ENCODE data around the gene VSIG4.

VSIG4 gene

DNA sequence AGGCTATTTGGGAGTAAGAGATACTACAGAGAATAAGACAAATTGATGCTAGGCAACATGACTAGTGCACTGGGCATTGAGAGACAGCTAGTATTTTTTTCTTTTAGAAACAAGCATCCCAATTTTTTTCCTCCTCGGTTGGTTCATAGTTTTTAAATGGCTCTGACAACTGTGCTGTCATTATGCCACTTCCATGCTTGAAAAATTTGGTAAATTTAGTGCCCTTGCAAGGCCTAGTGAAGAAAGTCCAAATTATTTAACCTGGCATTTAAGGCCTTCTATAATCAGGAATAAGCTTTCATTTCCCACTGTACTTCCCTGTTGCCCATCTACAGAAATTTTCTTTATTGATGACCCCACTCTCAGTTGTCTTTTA is 15.8 kb downstream of the VSIG4 start:
- no peak for DNase-seq (ENCODE audit: low spot score)

DNA sequence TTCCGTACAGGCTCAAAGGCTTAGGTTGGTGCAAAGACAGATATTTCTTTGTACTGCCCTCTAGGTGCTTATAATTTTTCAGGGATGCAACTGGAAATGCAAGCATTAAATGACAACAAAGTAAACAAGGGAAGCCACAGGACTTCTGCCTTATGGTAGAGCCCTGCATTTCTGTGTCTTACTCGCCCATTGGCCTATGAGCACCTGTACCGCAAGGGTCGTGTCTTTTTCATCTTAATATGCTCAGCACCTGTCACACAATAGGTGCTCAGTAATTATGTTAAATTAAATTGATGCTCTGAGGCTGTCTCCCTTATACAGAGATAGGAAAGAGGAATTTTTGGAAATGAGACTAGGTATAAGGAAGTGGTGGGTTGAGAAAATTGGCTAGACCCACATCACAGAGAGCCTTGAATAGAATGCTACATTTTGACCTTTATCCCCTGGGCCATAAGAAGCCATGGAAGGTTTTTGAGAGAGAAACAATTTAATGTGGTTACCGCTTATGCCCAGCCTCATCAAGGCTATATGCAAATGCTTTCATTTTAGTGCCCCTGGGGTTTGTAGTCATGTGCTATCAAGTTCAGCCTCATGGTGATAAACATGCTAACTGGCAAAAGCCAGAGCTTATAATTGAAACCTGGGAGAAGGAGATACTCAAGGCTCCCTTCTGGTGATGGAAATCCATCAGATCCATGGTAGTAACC is 16.3 kb downstream of the VSIG4 start:
- no peak for DNase-seq (ENCODE audit: low spot score)

DNA sequence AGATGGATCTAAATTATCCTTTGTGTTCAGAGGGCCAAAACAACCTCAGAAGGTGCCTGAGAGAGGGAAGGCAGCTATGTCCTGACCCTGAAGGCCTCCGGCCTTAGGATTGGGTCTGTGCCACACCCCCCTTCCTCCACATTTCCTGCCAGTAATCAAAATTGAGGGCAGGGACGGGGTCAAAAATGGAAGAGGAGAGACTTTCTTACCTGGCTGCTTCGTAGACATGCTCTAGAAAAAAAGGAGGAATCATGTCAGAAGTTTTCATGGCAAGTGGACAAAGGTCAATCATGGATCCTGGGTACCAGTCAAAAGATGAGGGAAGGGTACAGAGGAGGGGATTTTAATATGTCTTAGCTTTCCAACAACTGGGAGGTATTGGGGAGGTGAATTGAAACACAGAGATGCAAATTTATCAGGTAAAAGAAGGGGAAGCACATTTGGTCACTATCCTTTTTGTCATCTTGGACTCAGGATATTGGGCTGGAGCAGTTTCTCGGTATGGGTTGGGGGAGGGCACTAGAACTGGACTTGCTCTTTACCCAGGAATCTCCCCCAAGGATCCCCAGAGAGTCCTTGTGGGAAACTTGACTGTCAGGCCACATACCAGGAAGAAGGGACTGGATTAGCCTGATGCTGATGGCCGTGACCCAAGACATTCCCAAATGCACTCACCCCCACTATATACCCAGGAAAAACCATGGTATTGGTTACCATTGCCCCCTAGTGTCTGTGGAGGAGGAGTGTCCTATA is 17.1 kb downstream of the VSIG4 start:
- no peak for DNase-seq (ENCODE audit: low spot score)

DNA sequence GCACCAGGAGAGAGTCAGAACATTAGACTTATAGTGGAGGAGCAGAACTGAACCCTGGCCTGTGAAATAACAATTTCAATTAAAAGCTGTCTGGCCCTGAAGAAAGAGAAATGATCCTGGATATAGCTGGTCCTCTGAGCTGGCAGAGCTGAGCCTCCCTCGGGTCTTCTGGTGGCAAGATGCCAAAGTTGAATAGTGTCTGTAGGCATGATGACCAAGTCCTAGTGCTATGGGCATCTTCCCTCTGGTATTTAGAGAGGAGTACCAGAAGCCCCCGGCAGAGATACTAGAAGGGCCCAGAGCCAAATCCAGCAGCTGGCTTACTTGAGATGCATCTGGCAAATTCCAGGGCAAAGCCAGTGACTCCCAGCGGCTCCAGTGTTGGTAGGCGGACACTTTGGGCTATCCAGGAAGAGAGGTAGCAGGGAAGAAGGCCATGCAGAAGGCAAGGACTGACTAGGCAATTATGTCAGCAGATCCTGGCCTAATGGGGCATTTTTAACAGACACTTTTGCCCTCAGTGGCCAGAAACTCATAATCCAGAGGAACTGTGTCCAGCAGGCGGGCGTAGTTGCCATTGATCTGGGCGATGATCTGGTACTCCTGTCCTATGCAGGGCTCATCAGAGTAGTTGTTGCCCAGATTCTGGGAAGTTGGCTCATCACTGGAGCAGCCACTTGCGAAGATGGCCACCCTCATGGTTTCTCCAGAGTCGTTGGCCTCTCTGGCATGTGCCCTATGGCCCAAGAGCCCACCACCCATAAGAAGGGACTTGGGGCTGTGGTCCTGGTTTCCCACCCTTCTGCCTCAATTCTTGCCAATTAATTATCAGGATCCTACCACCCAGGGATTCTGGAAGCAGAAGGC is 17.9 kb downstream of the VSIG4 start:
- no peak for DNase-seq (ENCODE audit: low spot score)

DNA sequence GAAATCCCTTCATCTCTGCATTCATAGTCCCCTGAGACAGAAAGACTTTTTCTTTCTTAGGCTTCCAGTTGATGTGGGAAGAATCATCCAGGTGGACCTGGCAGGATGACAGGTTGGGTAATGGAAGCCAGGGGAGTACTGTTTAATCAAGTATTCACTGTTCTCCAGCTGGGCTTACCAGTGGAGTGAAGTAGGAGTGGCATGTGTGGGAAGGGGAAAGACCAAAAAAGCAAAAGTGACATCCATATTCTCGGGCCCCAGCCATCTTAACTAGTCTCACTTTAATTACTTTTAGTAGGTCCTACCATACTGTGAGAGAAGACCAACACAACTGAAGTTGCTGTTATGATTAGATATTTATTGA is 18.5 kb downstream of the VSIG4 start:
- DNase-seq (ENCODE audit: low spot score), result no peak

DNA sequence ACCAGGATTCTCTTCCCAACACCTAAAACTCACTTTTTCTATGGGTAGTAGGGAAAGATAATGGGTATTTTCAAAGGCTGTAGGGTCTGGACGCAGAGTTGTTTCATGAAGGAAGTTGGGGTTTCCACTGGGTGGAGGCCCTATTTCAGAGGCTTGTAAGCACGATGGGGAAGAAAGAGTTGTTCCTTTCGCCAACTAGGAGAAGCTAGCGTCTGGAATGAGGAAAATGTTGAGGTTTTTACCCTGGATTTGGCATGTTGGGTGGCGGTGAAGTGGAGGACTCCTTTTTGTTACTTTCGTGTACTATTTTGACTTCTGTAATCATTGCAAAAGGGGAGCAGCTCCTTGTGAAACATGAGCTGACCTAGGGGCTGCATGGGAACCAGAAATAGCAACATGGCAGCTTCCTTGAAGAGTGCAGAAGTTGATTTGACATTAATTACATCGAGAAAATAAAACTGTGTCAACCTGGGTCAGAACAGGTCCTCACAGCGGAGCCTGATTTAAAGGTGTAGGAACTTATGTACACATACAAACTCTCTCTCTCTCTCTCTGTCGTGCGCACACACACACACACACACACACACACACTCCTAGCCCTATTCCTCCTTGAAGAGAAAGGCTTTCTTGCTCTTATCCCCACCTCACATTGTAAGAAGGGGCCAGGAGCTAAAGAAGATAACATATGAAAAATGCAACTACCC is 19.1 kb downstream of the VSIG4 start:
- no peak for DNase-seq (ENCODE audit: low spot score)

DNA sequence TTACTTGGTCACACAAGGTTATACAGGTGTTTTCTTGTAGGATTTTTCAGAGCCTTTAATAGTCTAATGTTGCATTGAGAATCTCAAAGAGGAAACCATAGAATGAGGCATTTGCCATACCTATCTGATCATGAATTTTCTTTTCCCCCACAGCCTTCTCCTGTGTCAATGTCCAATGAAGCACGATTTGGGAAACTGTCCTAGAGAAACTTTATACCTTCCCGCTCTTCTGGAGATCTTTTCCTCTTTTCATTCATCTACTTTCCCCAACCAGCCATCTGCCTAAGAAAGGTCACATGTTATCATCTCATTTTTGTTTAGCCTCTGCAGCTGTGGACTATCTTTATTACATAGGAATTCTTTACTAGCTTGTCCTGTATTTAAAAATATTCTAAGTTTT is 19.9 kb downstream of the VSIG4 start:
- DNase-seq (ENCODE audit: low spot score), result no peak

DNA sequence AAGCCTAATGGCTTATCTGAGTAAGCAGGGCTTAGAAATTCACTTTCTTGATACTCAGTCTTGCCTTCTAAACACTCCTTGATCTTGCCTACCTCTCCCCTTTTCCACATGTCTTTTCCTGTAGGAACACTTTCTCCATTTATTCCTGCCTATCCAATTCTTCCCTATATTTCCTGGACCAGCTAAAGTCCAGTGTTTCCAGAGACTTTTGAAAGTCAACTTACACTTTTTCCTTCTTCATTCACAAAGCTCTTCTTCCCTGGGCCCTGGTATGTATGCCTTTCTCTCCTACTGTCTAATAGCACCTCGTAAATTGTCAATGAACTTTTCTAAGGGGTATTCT is 20.6 kb downstream of the VSIG4 start:
- no peak for DNase-seq (ENCODE audit: low spot score)

DNA sequence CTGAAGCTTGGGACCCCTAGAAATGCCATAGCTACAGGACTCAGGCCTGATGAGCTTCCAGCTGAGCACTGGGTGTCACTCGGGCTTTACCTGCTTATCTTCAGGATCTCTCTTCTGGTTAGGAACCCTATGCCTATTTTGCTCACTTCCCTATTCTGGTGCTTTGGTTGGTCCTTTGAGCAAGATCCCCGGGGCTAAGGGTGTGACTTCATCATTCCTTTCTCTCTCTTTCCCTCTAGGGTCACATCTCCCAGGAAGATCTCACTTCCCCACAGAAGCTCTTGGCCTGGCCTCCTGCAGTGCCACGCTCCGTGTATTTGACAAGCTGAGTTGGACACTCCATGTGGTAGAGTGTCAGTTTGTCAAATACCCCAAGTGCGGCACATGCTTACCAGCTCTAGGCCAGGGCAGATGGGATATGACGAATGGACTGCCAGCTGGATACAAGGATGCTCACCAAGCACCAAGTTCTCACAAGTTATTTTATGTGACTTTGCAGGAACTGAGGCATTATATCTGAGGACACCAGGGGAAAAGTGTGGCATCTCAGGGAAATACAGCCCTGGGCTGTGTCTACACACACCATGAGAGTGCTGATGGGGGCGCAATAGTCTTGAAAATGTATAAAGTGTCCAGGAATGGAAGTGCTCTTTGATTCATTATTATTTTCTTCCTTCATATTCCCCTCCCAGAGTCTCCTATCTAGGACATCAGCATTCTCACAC is 21.1 kb downstream of the VSIG4 start:
- DNase-seq (ENCODE audit: low spot score), result no peak

DNA sequence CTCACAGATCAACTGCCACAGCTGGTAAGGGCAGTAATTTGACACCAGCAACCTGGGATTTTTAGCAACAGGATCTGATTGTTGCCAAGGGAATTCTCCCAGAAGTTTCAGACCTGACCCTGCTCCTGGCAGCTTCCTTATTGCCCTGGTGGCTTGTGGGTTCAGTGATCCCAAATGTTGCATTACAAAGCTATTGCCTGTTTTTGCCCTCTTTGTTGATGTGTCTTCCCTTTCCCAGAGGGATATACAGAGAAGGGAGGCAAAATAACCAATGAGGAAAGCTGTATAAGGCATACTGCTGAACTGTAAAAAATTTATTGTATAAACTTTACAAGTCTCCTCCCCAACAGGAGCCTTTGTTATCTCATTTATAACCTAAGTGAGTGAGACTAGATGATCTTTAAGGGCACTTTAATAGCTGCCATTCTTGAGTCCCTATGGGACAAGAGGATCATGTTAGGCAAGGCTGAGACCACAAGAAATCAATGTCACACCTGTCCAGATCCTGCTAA is 22.2 kb downstream of the VSIG4 start:
- DNase-seq (ENCODE audit: low spot score), result no peak

DNA sequence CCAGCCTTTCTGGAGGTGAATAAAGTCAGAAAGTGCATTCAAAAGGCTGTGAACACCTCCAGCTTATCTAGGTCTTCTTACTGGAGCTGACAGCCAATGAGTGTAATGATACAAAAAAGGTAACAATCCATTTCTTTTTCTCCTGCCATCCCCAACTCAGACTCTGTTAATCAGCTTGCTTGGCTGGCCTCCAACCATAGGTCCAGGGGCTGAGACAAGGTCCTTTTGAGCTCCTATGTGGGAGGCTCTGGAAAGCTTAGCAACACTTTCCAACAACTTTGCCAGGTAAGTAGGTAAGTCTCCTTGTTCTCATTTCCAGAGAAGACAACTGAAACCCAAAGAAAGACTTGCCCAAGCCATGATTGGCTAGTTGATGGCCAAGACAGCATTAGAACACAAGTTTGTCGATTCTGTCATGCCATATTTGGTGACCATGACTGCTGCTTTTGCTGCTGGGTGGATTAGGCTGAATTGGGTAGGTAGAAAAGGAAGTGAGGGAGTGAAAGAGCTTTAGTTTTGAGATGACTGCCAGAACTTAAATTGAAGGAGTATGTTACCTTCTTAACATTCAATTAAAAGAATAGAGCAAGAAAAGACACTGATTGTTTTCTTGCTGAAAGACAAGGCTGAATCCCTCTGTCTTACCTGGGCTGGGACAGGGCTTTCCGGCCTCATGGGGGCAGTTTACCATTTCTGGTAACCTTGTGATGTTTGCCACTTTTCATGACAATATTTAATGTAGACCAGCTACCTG is 22.8 kb downstream of the VSIG4 start:
- DNase-seq (ENCODE audit: low spot score), result peak; percentile 1

DNA sequence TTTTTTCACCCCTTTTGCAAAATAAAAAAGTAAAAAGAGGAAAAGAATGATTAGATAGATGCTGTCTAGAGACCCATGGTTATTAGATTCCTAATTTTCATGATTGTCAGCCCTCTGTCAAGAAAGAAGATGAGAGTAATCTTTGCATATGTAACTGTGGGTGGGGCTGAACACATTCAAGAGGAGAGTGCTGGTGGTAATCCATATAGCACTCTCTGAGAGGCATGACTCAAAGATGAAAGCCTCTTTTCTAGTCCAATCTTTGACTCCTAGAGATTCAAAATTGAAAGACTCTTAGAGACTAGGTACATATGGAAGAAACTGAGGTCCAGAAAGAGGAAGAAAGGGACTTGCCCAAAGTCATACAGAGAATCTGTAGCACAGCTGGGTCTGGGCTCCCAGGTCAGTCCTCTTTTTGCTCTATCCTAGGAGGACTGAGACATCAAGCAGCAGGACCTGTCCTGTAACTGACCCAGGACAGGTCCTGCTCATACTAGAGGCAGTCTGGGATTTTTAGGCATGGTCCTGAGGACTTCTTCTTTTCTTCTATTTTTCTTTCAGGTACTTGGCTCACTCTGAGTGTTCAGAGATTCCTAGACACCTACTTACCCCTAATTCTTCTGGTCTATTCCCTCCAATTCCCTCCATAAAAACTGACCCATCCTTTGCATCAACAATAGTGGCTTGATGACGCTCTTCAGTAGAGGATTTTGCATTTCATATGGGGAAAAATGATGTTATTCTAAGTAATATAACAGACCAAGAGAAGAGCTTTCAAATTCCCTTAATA is 23.8 kb downstream of the VSIG4 start:
- peak; percentile 4 for DNase-seq (ENCODE audit: low spot score)

DNA sequence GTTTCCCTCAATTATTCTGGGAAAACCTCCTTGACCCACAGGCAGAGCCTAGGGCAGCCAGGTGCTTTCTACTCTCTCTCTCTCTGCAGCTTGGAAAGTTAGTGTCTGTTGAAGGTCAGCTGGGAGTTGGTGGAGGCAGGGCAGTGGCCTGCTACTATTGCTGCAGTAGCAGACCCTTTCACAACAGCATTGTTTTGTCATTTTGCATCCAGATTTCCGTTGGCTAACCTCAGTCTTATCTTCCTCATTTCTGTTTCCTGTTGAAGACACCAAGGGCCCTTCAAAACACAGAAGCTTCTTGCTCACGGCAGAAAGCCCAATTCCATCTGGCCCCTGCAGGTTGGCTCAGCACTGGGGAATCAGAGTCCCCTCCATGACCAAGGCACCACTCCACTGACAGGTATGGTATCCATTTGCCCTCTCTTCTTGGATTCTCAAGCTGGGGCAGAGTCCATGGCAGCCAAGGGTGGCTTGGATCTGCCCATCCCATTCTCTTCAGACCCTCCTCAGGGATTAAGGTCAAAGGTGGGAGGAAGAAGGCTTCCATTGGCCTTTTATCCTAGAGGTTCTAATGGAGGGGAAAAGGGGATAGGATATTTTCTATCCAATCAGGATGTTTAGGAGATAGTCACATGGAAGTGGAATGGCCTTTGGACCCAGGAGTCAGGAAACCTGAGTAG is 24.6 kb downstream of the VSIG4 start:
- peak; percentile 15 for DNase-seq (ENCODE audit: low spot score)

DNA sequence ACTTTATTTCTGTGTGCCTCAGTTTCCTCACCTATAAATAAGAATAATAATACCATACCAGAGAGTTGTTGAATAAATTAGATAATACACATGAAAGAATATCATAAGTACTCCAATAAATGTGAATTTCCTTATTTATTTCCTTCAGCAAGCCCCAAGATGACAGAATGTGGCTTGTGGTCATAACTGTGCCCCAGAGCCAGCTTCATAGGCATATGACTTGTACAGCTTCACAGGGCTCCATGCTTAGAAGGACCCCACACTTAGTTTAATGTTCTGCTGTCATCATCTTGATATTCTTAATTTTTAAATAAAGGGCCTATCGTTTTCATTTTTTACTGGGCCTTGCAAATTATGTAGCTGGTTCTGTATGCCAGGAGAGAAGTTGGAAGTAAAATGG is 25.3 kb downstream of the VSIG4 start:
- no peak for DNase-seq (ENCODE audit: low spot score)

DNA sequence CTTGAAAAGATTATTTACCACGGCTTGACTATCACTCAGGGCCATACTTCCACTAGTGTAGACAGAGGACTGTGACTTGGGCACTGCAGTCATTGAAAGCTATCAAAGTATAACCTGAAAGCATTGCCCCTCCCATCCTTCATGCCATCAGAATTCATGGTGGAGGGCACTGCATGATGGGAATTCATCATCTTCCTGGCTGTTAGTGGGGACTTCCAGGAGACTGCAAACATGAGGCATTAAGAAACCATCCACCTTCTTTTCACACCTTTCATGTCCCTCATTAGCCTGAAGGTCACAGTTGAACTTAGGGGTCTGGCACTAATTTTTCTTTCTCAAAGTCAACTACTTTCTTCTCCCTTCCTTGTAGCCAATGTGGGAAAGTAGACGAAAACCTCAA is 25.8 kb downstream of the VSIG4 start:
- DNase-seq (ENCODE audit: low spot score), result no peak

DNA sequence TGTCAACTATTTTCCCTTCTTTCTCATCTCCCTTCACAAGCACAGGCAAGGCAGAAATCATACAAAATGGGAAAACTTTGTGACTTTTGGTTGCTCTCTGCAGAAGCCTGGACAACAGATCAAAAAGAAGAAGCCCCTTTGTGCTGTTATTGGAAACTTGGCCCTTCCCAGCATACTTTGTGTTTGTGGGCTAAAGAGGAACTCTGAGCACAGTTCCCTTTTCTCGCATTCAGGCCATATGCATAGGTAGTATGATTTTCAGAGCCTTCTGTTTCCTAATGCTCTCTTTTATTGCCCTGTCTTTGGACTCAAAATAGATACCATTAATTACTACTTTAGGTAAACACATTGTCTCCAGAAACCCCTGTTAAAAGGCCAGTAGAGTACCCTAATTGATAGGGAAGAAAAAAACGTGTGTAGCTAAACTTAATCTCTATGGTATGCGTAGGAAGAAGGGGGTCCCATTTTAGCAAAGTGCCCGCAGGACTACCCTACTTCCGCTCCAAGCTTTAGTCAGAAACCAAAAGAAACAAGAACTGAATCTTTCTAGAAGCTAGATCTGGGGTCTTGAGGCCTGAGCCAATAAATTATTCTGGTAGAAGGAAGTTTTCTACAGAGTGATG is 26.6 kb downstream of the VSIG4 start:
- no peak for DNase-seq (ENCODE audit: low spot score)

DNA sequence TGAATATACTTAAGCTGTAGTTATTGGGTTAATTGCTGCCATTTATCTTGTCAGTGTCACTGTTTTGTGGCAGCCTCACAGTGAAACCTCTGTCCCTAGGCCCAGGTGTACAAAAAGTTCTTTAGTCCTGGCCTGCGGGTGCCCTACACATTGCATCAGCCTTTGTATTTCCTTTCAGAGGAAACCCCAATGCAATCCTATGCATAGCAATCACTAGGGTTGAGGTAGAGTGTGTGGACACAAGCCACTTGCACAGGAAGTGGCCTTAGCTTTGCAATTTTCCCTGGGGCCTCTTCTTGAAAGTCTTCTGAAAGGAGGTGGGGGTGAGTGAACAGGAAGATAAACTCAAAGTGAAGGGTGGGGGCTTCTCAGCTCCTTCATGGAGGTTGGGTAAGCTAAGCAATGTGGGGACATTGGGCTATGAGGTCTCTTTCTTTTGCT is 27.8 kb downstream of the VSIG4 start:
- DNase-seq (ENCODE audit: low spot score), result peak; percentile 3

DNA sequence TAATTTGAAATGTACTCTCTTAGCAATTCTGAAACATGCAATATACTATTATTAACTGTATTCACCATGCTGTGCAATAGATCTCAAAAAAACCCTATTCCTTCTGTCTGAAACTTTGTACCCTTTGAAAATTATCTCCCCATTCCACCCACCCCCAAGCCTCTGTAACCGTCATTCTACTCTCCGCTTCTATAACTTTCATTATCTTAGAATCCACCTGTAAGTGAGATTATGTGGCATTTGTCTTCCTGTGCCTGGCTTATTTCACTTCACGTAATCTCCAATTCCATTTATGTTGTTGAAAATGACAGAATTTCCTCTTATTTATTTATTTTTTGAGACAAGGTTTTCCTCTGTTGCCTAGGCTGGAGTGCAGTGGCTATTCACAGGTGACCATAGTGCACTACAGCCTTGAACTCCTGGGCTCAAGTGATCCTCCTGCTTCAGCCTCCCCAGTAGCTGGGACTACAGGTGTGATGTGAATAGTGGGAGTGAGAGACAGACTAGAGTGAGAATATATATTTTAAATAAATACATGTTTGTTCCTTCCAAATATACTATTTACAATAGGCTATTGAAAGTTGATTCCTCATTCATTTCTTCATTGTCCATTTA is 30.5 kb downstream of the VSIG4 start:
- no peak for DNase-seq (ENCODE audit: low spot score)
